ENCODE results near the gene VSIR. TPM values are rescaled to one million over a fixed set of nuclear protein-coding genes. Genes with fewer than 3 reads are reported as not detected.

The VSIR gene
- total RNA-seq, 6 experiments from 2014 or later: 6.1 to 17.1 (median 10.1) TPM

GRCh38 chr10:71750986-71751385, 22.3 kb downstream of the VSIR start:
- no peak for ATAC-seq
- Histone ChIP-seq H3K4me1 (peaks cover 0 to 36% (median 2%) of the 10 kb centered on the region in 4 donors), H3K27ac (no peak overlapping the region), H3K4me3 (no peak overlapping the region), H3K36me3 (no peaks in the 10 kb centered on the region), H3K9me3 (no peaks in the 10 kb centered on the region), H3K27me3 (no peaks in the 10 kb centered on the region)
- DNase-seq: peak in 1 of 3 donors; percentile 34
- TF ChIP-seq POLR2A (IDR thresholded peaks at IDR 0.05) (no peak), CTCF (IDR thresholded peaks at IDR 0.05) (no peak)
- intact Hi-C loops (cut with DNase I): no loop called here
- no CpG with 5 or more reads among the region's 5 CpGs for WGBS (ENCODE audit: insufficient coverage, low coverage, low lambda C conversion rate, missing lambda C conversion rate)

- WGBS (ENCODE audit: insufficient coverage, low coverage, low lambda C conversion rate, missing lambda C conversion rate): 72% methylated on average over 8 of the region's 15 CpGs
- Histone ChIP-seq H3K4me3 (no peak overlapping the region), H3K27me3 (no peaks in the 10 kb centered on the region), H3K36me3 (no peaks in the 10 kb centered on the region), H3K4me1 (peaks cover 0 to 36% (median 2%) of the 10 kb centered on the region in 4 donors), H3K27ac (no peak overlapping the region), H3K9me3 (no peaks in the 10 kb centered on the region)
- TF ChIP-seq CTCF (IDR thresholded peaks at IDR 0.05) (no peak), POLR2A (IDR thresholded peaks at IDR 0.05) (no peak)
- DNase-seq (peak in 2 of 3 donors; percentile 31 to 61), ATAC-seq (no peak)
- intact Hi-C loops (cut with DNase I): no loop called here
Observed at GRCh38 chr10:71750124-71750841, 23.0 kb downstream of the VSIR start.

- H3K36me3 ChIP-seq: no peaks in the 10 kb centered on the region
- no peaks in the 10 kb centered on the region for H3K27me3 ChIP-seq
- TF ChIP-seq POLR2A (IDR thresholded peaks at IDR 0.05) (no peak), CTCF (IDR thresholded peaks at IDR 0.05) (no peak)
- H3K4me3 ChIP-seq: no peak overlapping the region
- no peaks in the 10 kb centered on the region for H3K9me3 ChIP-seq
- WGBS (ENCODE audit: insufficient coverage, low coverage, low lambda C conversion rate, missing lambda C conversion rate): 70% methylated on average over 2 of the region's 4 CpGs
- H3K27ac ChIP-seq: peak overlapping the region; percentile 53 to 72 (median 55)
- ATAC-seq (no peak), DNase-seq (no peak)
- H3K4me1 ChIP-seq: peaks cover 0 to 29% (median 2%) of the 10 kb centered on the region in 4 donors
- intact Hi-C loops (cut with DNase I): no loop called here
Observed at GRCh38 chr10:71749396-71749795, 23.9 kb downstream of the VSIR start.

GRCh38 chr10:71748671-71749191, 24.6 kb downstream of the VSIR start:
- ATAC-seq (peak; percentile 64 to 69 (median 69)), DNase-seq (peak in 2 of 3 donors; percentile 70 to 79)
- Histone ChIP-seq H3K9me3 (no peaks in the 10 kb centered on the region), H3K4me1 (peaks cover 0 to 29% (median 2%) of the 10 kb centered on the region in 4 donors), H3K4me3 (no peak overlapping the region), H3K27ac (peak overlapping the region; percentile 53 to 72 (median 55)), H3K27me3 (no peaks in the 10 kb centered on the region), H3K36me3 (no peaks in the 10 kb centered on the region)
- intact Hi-C loops (cut with DNase I): no loop called here
- WGBS (ENCODE audit: insufficient coverage, low coverage, low lambda C conversion rate, missing lambda C conversion rate): 50% methylated on average over 2 of the region's 15 CpGs
- TF ChIP-seq CTCF (IDR thresholded peaks at IDR 0.05) (no peak), POLR2A (IDR thresholded peaks at IDR 0.05) (peak; percentile 28)

All from right lobe of liver (tissue), 6 donors.